ENCODE data around the gene IQCE.

IQCE gene

GRCh38 chr7:2558629-2559282 is at the start of gene IQCE:
IQCE (plus strand) TSS chr7:2558979; CDS start chr7:2559182, 203 bp downstream.
- DNase-seq = peak; percentile 94

- no peak for DNase-seq
Measured at GRCh38 chr7:2509298-2509906, 49.4 kb upstream of the IQCE start.

- DNase-seq = no peak
Measured at GRCh38 chr7:2510130-2510776, 48.5 kb upstream of the IQCE start.

- DNase-seq = peak; percentile 50
Measured at GRCh38 chr7:2510909-2511768, 47.6 kb upstream of the IQCE start.

GRCh38 chr7:2511769-2512168 is 47.0 kb upstream of the IQCE start:
- no peak for DNase-seq

GRCh38 chr7:2512179-2512661 is 46.6 kb upstream of the IQCE start:
- no peak for DNase-seq

- no peak for DNase-seq
Measured at GRCh38 chr7:2512713-2513112, 46.1 kb upstream of the IQCE start.

- no peak for DNase-seq
Measured at GRCh38 chr7:2513702-2514101, 45.1 kb upstream of the IQCE start.

- no peak for DNase-seq
Measured at GRCh38 chr7:2514473-2515423, 44.0 kb upstream of the IQCE start.

GRCh38 chr7:2515424-2516193 is 43.2 kb upstream of the IQCE start:
- no peak for DNase-seq

- DNase-seq = no peak
Measured at GRCh38 chr7:2516194-2516555, 42.6 kb upstream of the IQCE start.

GRCh38 chr7:2517026-2517425 is 41.8 kb upstream of the IQCE start:
- DNase-seq = no peak

- no peak for DNase-seq
Measured at GRCh38 chr7:2517678-2518507, 40.9 kb upstream of the IQCE start.

GRCh38 chr7:2518737-2519118 is 40.1 kb upstream of the IQCE start:
- no peak for DNase-seq

- DNase-seq = peak; percentile 94
Measured at GRCh38 chr7:2519119-2519930, 39.5 kb upstream of the IQCE start, which contains the start of gene LFNG. LFNG (plus strand) TSS chr7:2519774; CDS start chr7:2519862, 88 bp downstream.

GRCh38 chr7:2520131-2520760 is 38.5 kb upstream of the IQCE start:
- peak; percentile 55 for DNase-seq

GRCh38 chr7:2520761-2521290 is 38.0 kb upstream of the IQCE start:
- peak; percentile 45 for DNase-seq

GRCh38 chr7:2521341-2521745 is 37.4 kb upstream of the IQCE start:
- DNase-seq = no peak
